ENCODE data around the gene RGS10. TPM values are rescaled to one million over a fixed set of nuclear protein-coding genes. Genes with fewer than 3 reads are reported as not detected.

Gene RGS10
- total and polyA plus RNA-seq, 9 of the 15 experiments (the other 6 are each of a cell fraction or from before 2014, with no cell fraction given): 31.9 to 123 (median 62.1) TPM

DNA sequence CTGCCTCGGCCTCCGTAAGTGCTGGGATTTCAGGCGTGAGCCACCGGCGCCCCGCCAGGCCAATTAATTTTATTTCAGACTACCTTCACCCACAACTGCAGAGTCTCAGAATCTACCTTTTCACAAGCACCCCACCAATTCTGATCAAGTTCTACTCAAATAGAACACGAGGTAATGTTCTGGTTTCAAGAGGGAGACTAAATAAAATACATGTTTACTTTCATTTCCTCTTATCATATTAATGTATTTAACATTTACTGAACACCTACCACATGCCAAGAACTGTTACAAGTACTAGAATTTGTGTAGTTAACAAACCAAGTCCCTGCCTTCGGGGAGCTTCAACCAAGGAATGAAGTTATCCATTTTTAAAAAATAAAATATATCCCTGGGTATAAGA, 25.5 kb upstream of the RGS10 start:
- no peaks in the 10 kb centered on the region for H3K9me3 ChIP-seq (replicated peaks; ENCODE audit: control insufficient read depth, insufficient read depth, low read depth, low read length)
- no peak overlapping the region for H3K9ac ChIP-seq (ENCODE audit: insufficient read depth in 1 of 2, low read depth in 2 of 2, low read length in 2 of 2)
- no peak overlapping the region for H3K27ac ChIP-seq (ENCODE audit: extremely low read depth, low read depth, low read length)
- H3K9me1 ChIP-seq (ENCODE audit: control insufficient read depth, insufficient read depth, low read length): no peaks in the 10 kb centered on the region
- H3K27me3 ChIP-seq (ENCODE audit: control insufficient read depth in 2 of 2, insufficient read depth in 2 of 2, low read length in 2 of 2): no peaks in the 10 kb centered on the region
- H3K4me1 ChIP-seq (replicated peaks in 1 of 2; ENCODE audit: control insufficient read depth in 2 of 2, insufficient read depth in 2 of 2, low read length in 2 of 2): no peaks in the 10 kb centered on the region; a peak in 1 of 5 replicates
- WGBS (ENCODE audit: insufficient coverage, low coverage, missing lambda C conversion rate): 78% methylated on average over 8 of the region's 8 CpGs
- BruUV-seq (replicated peaks): no TSS peak
- in situ Hi-C loops (cut with MboI): no loop called here
- TF ChIP-seq ZNF184 (CRISPR knock-in tag; IDR thresholded peaks at IDR 0.05) (no peak), HMG20B (CRISPR knock-in tag; IDR thresholded peaks at IDR 0.05) (no peak), ZKSCAN1 (IDR thresholded peaks at IDR 0.05; ENCODE audit: low read depth, low read length) (no peak), CREB1 (IDR thresholded peaks at IDR 0.05) (no peak), CREB1 (CRISPR knock-in tag; IDR thresholded peaks at IDR 0.05) (no peak), MYC (IDR thresholded peaks at IDR 0.05; ENCODE audit: low read depth, low read length) (no peak), MYC (CRISPR knock-in tag; IDR thresholded peaks at IDR 0.05; ENCODE audit: borderline replicate concordance, low read depth) (no peak), ZNF76 (CRISPR knock-in tag; IDR thresholded peaks at IDR 0.05; ENCODE audit: borderline replicate concordance) (no peak), ATF1 (CRISPR knock-in tag; IDR thresholded peaks at IDR 0.05) (no peak), ATF1 (tag; IDR thresholded peaks at IDR 0.05) (no peak), ZEB2 (IDR thresholded peaks at IDR 0.05) (no peak), ARNT (IDR thresholded peaks at IDR 0.05) (no peak), RAD51 (IDR thresholded peaks at IDR 0.05; ENCODE audit: borderline replicate concordance, low read depth) (no peak), NCOR1 (IDR thresholded peaks at IDR 0.05) (no peak), CBFA2T2 (conservative IDR thresholded peaks at IDR 0.05) (no peak), ZNF232 (CRISPR knock-in tag; IDR thresholded peaks at IDR 0.05) (no peak), RBM39 (optimal IDR thresholded peaks at IDR 0.05; ENCODE audit: low read depth, low read length) (no peak)
- TF ChIP-seq, protein P1, sequence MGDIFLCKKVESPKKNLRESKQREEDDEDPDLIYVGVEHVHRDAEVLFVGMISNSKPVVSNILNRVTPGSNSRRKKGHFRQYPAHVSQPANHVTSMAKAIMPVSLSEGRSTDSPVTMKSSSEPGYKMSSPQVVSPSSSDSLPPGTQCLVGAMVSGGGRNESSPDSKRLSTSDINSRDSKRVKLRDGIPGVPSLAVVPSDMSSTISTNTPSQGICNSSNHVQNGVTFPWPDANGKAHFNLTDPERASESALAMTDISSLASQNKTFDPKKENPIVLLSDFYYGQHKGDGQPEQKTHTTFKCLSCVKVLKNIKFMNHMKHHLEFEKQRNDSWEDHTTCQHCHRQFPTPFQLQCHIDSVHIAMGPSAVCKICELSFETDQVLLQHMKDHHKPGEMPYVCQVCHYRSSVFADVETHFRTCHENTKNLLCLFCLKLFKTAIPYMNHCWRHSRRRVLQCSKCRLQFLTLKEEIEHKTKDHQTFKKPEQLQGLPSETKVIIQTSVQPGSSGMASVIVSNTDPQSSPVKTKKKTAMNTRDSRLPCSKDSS (IDR thresholded peaks at IDR 0.05; ENCODE audit: low read depth, partially characterized antibody): no peak
- TF ChIP-seq, protein P2, sequence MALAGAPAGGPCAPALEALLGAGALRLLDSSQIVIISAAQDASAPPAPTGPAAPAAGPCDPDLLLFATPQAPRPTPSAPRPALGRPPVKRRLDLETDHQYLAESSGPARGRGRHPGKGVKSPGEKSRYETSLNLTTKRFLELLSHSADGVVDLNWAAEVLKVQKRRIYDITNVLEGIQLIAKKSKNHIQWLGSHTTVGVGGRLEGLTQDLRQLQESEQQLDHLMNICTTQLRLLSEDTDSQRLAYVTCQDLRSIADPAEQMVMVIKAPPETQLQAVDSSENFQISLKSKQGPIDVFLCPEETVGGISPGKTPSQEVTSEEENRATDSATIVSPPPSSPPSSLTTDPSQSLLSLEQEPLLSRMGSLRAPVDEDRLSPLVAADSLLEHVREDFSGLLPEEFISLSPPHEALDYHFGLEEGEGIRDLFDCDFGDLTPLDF (CRISPR knock-in tag; IDR thresholded peaks at IDR 0.05): no peak
- TF ChIP-seq, protein P3, sequence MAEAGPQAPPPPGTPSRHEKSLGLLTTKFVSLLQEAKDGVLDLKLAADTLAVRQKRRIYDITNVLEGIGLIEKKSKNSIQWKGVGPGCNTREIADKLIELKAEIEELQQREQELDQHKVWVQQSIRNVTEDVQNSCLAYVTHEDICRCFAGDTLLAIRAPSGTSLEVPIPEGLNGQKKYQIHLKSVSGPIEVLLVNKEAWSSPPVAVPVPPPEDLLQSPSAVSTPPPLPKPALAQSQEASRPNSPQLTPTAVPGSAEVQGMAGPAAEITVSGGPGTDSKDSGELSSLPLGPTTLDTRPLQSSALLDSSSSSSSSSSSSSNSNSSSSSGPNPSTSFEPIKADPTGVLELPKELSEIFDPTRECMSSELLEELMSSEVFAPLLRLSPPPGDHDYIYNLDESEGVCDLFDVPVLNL (CRISPR knock-in tag; IDR thresholded peaks at IDR 0.05; ENCODE audit: low read depth): no peak
- TF ChIP-seq, protein P4, sequence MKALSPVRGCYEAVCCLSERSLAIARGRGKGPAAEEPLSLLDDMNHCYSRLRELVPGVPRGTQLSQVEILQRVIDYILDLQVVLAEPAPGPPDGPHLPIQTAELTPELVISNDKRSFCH (CRISPR knock-in tag; IDR thresholded peaks at IDR 0.05): no peak
- TF ChIP-seq, protein P4 (tag; IDR thresholded peaks at IDR 0.05): no peak
- FAIRE-seq (no peak), ATAC-seq (no peak), DNase-seq (ENCODE audit: extremely low read depth in 1 of 4, low spot score in 3 of 4) (no peak)
- intact Hi-C loops (cut with micrococcal nuclease): no loop called here
- no peaks in the 10 kb centered on the region for H4K20me1 ChIP-seq (replicated peaks; ENCODE audit: control insufficient read depth, insufficient read depth, low read length)
- POLR2A ChIA-PET: no interaction called here
- CTCF ChIA-PET (ENCODE audit: low intra/inter-chr PET ratio): no interaction called here
- no peaks in the 10 kb centered on the region for H3K79me2 ChIP-seq (ENCODE audit: control insufficient read depth, insufficient read depth, low read length)
- no peaks in the 10 kb centered on the region for H3K36me3 ChIP-seq (ENCODE audit: control insufficient read depth, insufficient read depth, low read length)
- H3K4me2 ChIP-seq (ENCODE audit: insufficient read depth, low read length): no peak overlapping the region
- no peak overlapping the region for H3K4me3 ChIP-seq
- H2AFZ ChIP-seq (ENCODE audit: low read depth, low read length): no peak overlapping the region
